ENCODE data around the gene CTNND1. TPM values are rescaled to one million over a fixed set of nuclear protein-coding genes. Genes with fewer than 3 reads are reported as not detected.
A peak's percentile ranks its signal among the peaks of the same experiment; 100 is the strongest.

The CTNND1 gene
- total and polyA plus RNA-seq, 2 of the 8 experiments (the other 6 are each of a cell fraction or from before 2014, with no cell fraction given) = 91.9 to 164 TPM

DNA sequence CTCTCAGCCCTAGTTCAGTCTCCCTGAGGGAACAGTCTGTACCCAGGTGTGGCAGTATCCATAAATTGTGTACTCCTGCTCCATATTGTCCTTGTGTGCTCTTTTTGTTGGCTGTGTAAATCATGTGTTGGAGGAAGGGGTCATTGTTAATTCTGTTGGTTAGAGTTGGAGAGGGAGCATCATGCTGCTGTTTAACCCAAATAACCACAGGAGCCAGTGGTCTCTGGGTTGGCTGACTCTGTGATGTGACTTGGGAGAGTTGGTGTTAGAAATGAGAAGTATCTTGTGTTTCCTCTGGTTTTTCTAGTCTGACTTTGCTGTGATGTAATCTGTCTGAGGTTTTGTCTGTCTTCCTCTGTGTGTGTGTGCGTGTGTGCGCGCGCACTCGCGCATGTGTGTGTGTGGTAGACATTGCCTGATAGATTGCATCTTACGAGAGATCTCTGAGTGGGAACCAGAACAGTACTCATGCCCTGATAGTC lies 30.5 kb downstream of the CTNND1 start:
- FAIRE-seq = no peak
- no peak overlapping the region for H3K4me2 ChIP-seq (ENCODE audit: insufficient read depth in 1 of 2, low read depth in 2 of 2, low read length in 2 of 2)
- peaks cover 3 to 5% of the 10 kb centered on the region in 2 experiments for H4K20me1 ChIP-seq (replicated peaks in 1 of 2; ENCODE audit: control insufficient read depth in 1 of 2, insufficient read depth in 2 of 2, low read length in 2 of 2)
- TF ChIP-seq SIRT6 (IDR thresholded peaks at IDR 0.05; ENCODE audit: low read length) (no peak), JUND (IDR thresholded peaks at IDR 0.05; ENCODE audit: low read length) (no peak), RNF2 (IDR thresholded peaks at IDR 0.05; ENCODE audit: borderline replicate concordance, low read depth, low read length, missing control alignments, poor library complexity, severe bottlenecking) (no peak), HDAC6 (IDR thresholded peaks at IDR 0.05; ENCODE audit: low read depth, low read length) (no peak), FOSL1 (IDR thresholded peaks at IDR 0.05; ENCODE audit: insufficient read depth, low read depth, low read length) (no peak), TAF1 (IDR thresholded peaks at IDR 0.05; ENCODE audit: low read depth, low read length) (no peak), CHD1 (IDR thresholded peaks at IDR 0.05; ENCODE audit: low read depth, low read length) (no peak)
- TF ChIP-seq, protein P1, sequence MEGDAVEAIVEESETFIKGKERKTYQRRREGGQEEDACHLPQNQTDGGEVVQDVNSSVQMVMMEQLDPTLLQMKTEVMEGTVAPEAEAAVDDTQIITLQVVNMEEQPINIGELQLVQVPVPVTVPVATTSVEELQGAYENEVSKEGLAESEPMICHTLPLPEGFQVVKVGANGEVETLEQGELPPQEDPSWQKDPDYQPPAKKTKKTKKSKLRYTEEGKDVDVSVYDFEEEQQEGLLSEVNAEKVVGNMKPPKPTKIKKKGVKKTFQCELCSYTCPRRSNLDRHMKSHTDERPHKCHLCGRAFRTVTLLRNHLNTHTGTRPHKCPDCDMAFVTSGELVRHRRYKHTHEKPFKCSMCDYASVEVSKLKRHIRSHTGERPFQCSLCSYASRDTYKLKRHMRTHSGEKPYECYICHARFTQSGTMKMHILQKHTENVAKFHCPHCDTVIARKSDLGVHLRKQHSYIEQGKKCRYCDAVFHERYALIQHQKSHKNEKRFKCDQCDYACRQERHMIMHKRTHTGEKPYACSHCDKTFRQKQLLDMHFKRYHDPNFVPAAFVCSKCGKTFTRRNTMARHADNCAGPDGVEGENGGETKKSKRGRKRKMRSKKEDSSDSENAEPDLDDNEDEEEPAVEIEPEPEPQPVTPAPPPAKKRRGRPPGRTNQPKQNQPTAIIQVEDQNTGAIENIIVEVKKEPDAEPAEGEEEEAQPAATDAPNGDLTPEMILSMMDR (IDR thresholded peaks at IDR 0.05; ENCODE audit: control extremely low read depth in 1 of 3, insufficient read depth in 1 of 3, low read depth in 1 of 3, low read length in 3 of 3) = no peak

More for the DNA sequence above, 30.5 kb downstream of the CTNND1 start:
- no peak overlapping the region for H2BK120ac ChIP-seq (replicated peaks; ENCODE audit: low read depth, low read length)
- peaks cover 12% of the 10 kb centered on the region for H3K79me1 ChIP-seq (ENCODE audit: low read depth, low read length)
- H2BK12ac ChIP-seq (ENCODE audit: low read depth, low read length) = no peak overlapping the region
- H3K36me3 ChIP-seq (ENCODE audit: control insufficient read depth in 2 of 4, insufficient read depth in 4 of 4, low read length in 3 of 4) = peaks cover 9 to 31% (median 22%) of the 10 kb centered on the region in 4 experiments
- no peak overlapping the region for H3K56ac ChIP-seq (replicated peaks; ENCODE audit: insufficient read length, low read depth, low read length)
- DNase-seq (ENCODE audit: low read depth in 1 of 2, low spot score in 2 of 2) = no peak
- H3K23me2 ChIP-seq (ENCODE audit: low read depth, low read length) = no peaks in the 10 kb centered on the region
- H3K4me1 ChIP-seq (replicated peaks in 1 of 4; ENCODE audit: control insufficient read depth in 3 of 4, insufficient read depth in 4 of 4, low read length in 3 of 4) = peaks cover 0 to 9% (median 3%) of the 10 kb centered on the region in 4 experiments; a peak in 3 of 7 replicates
- no peak overlapping the region for H3K18ac ChIP-seq (ENCODE audit: extremely low read depth, low read length)
- no peak overlapping the region for H3K14ac ChIP-seq (ENCODE audit: insufficient read length)
- POLR2A ChIA-PET (ENCODE audit: partially characterized antibody) = interaction anchor here (0.7 to 3.0 kb wide), 5 partner anchors 8 to 55 kb away, joined by 3 to 14 read pairs (median 7); partner anchors contain the start of gene CTNND1
- no peaks in the 10 kb centered on the region for H3K27me3 ChIP-seq (replicated peaks in 1 of 4; ENCODE audit: control insufficient read depth in 3 of 4, extremely low read depth in 1 of 4, insufficient read depth in 3 of 4, low read length in 3 of 4)
- H2AFZ ChIP-seq (ENCODE audit: low read length) = no peak overlapping the region
- no peak overlapping the region for H4K8ac ChIP-seq (ENCODE audit: extremely low read depth, insufficient read depth, low read length)
- no peak overlapping the region for H3K4ac ChIP-seq (replicated peaks; ENCODE audit: insufficient read length, low read depth, low read length)
- H2AK5ac ChIP-seq (ENCODE audit: low read depth, low read length) = no peak overlapping the region
- H2BK20ac ChIP-seq (ENCODE audit: low read length) = no peak overlapping the region
- H3K9me3 ChIP-seq (ENCODE audit: insufficient read depth in 2 of 2, low read depth in 1 of 2, low read length in 1 of 2) = no peaks in the 10 kb centered on the region
- H4K5ac ChIP-seq (ENCODE audit: insufficient read length, low read depth, low read length) = no peak overlapping the region
- no peak overlapping the region for H3K27ac ChIP-seq (ENCODE audit: low read depth, low read length)
- CTCF ChIA-PET (ENCODE audit: partially characterized antibody) = interaction anchor here (0.7 to 2.0 kb wide), 5 partner anchors 9 to 265 kb away, joined by 3 to 12 read pairs (median 3); partner anchors contain the start of gene BTBD18
- H2BK5ac ChIP-seq (ENCODE audit: low read depth, low read length) = 0 out of 2 replicates have a peak overlapping the region, but pooled peaks have one; percentile 42
- no peak overlapping the region for H3K9ac ChIP-seq (replicated peaks in 1 of 4; ENCODE audit: extremely low read depth in 1 of 4, low read depth in 3 of 4, low read length in 3 of 4)
- H3K23ac ChIP-seq (ENCODE audit: insufficient read length) = no peak overlapping the region
- H2BK15ac ChIP-seq (ENCODE audit: low read length) = no peak overlapping the region
- H3K4me3 ChIP-seq (ENCODE audit: extremely low read depth in 1 of 4, insufficient read depth in 2 of 4, low read depth in 3 of 4, low read length in 4 of 4) = no peak overlapping the region
- H4K91ac ChIP-seq (replicated peaks; ENCODE audit: insufficient read length, low read length) = no peak overlapping the region
- peaks cover 3 to 86% of the 10 kb centered on the region in 2 experiments; a peak in 3 of 4 replicates for H3K79me2 ChIP-seq (ENCODE audit: control insufficient read depth in 1 of 2, insufficient read depth in 2 of 2, low read length in 2 of 2)
- WGBS, 2 experiments (ENCODE audit: extremely low coverage in 1 of 2, insufficient coverage in 1 of 2, insufficient read length in 1 of 2, insufficient replicate concordance in 2 of 2, low coverage in 1 of 2, low lambda C conversion rate in 2 of 2, missing lambda C conversion rate in 1 of 2) = 97% methylated on average over 7 of the region's 7 CpGs; no CpG with 5 or more reads in 1 of the 2 experiments
